Caco-2 (cell line): ENCODE measurements around the gene KCNJ11. TPM values are rescaled to one million over a fixed set of nuclear protein-coding genes. Genes with fewer than 3 reads are reported as not detected.
A peak's percentile ranks its signal among the peaks of the same experiment; 100 is the strongest.

Source experiments
- BruUV-seq: library from RNA; stranded (reverse); fragments of 400-500 nt; replicated peaks from 2 replicates; lab custom pipeline; 2021; lab: Mats Ljungman, UMichigan
- CTCF ChIA-PET: fragments of 300-600 bp; sonication (Branson Sonifier 250); formaldehyde crosslinking; loops from one replicate; lab custom pipeline; 2022; ENCODE audit warnings: antibody characterized with exemption; lab: Charles Lee
- POLR2A ChIA-PET: fragments of 300-600 bp; sonication (Branson Sonifier 250); formaldehyde crosslinking; loops from one replicate; lab custom pipeline; 2022; ENCODE audit warnings: antibody characterized with exemption; lab: Charles Lee
- DNase-seq, 2 experiments: peaks; one replicate each; pipeline versions ENCODE4 v3.0.0 to v3.0.0-alpha.2; 2020 to 2022
- H3K27me3 ChIP-seq: replicated peaks from 2 replicates; pipeline ENCODE4 v1.6.0; 2011; ENCODE audit warnings: low read length; ENCODE audit not compliant: control insufficient read depth, insufficient read depth
- H3K36me3 ChIP-seq: 2 replicates; pipeline ENCODE4 v1.5.1; 2011; ENCODE audit warnings: low read length; ENCODE audit not compliant: control insufficient read depth, insufficient read depth
- H3K4me1 ChIP-seq: fragments of 250-450 bp; sonication (Bioruptor Pico); 2 replicates; pipeline ENCODE4 v1.5.1; 2020; ENCODE audit warnings: mild to moderate bottlenecking
- H3K4me3 ChIP-seq: 2 replicates; pipeline ENCODE4 v1.5.1; 2011; ENCODE audit warnings: low read depth, mild to moderate bottlenecking, control low read depth, low read length
- H3K9me3 ChIP-seq: fragments of 250-450 bp; sonication (Bioruptor Pico); 2 replicates; pipeline ENCODE4 v1.5.1; 2020; ENCODE audit warnings: mild to moderate bottlenecking, moderate library complexity
- H3K27ac Mint-ChIP-seq: one replicate; pipeline ENCODE4 v1.8.0; 2022; ENCODE audit warnings: mixed read lengths; ENCODE audit not compliant: unreplicated experiment
- H3K27me3 Mint-ChIP-seq: one replicate; pipeline ENCODE4 v1.8.0; 2022; ENCODE audit warnings: mixed read lengths; ENCODE audit not compliant: insufficient read depth, unreplicated experiment
- H3K36me3 Mint-ChIP-seq: one replicate; pipeline ENCODE4 v1.8.0; 2022; ENCODE audit warnings: mild to moderate bottlenecking, mixed read lengths; ENCODE audit not compliant: insufficient read depth, unreplicated experiment
- H3K4me1 Mint-ChIP-seq: one replicate; pipeline ENCODE4 v1.8.0; 2022; ENCODE audit warnings: low read depth, mixed read lengths; ENCODE audit not compliant: unreplicated experiment
- H3K4me3 Mint-ChIP-seq: one replicate; pipeline ENCODE4 v1.8.0; 2022; ENCODE audit warnings: mild to moderate bottlenecking, moderate library complexity, mixed read lengths; ENCODE audit not compliant: unreplicated experiment
- H3K9me3 Mint-ChIP-seq: one replicate; pipeline ENCODE4 v1.8.0; 2022; ENCODE audit warnings: mixed read lengths; ENCODE audit not compliant: unreplicated experiment
- intact Hi-C: fragments of 100-400 bp; cut with micrococcal nuclease; formaldehyde crosslinking; loops from one replicate; pipeline ENCODE4 v1.10.0; 2022; ENCODE audit not compliant: unreplicated experiment
- total RNA-seq: library from RNA; stranded (reverse); gene quantifications from 2 replicates; pipeline ENCODE4 v1.2.3, GENCODE V29; 2022
- TF ChIP-seq, protein P1 (sequence below), 2 experiments: fragments of 200-600 bp in 1 of 2; IDR thresholded peaks; 1 replicate in 1 of 2; 2 replicates in 1 of 2; pipeline versions ENCODE4 v1.5.1 to v1.8.0; 2011 to 2022; ENCODE audit warnings: antibody characterized with exemption in 1 of 2, control low read depth in 1 of 2, inconsistent platforms in 1 of 2, low read depth in 1 of 2, low read length in 1 of 2, mild to moderate bottlenecking in 1 of 2, moderate library complexity in 1 of 2; ENCODE audit not compliant: insufficient read depth in 1 of 2, severe bottlenecking in 1 of 2, unreplicated experiment in 1 of 2

Gene KCNJ11
- total RNA-seq, 1 experiment from 2014 or later, result 3.4 TPM

DNA sequence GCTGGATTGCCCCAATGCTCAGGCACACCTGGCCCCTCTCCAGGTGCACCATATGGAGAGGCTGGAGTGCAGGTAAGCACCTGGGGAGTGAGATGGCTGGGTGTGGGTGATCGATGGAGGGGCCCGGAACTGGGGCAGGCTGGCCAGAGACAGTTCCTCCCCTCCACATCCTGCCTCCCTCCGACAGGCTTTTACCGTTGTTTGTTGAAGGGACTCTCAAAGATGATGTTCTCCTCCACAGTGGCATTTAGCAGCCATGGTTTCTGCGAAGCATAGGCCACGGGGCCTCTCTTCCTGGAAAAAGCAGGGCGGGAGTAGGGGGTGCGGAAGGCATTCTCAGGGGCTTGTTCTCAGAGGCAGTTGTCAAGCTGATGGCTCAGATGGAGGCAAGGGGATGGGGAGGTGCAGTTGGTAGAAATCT lies 25.9 kb upstream of the KCNJ11 start:
- H3K9me3 ChIP-seq, result no peaks in the 10 kb centered on the region
- POLR2A ChIA-PET, result no interaction called here
- Mint-ChIP-seq H3K27ac (no peak overlapping the region), H3K36me3 (no peaks in the 10 kb centered on the region), H3K4me1 (peaks cover 5% of the 10 kb centered on the region), H3K9me3 (no peaks in the 10 kb centered on the region), H3K27me3 (peaks cover 32% of the 10 kb centered on the region), H3K4me3 (no peak overlapping the region)
- CTCF ChIA-PET, result interaction anchor here (0.6 kb wide), 1 partner anchor 56 kb away, joined by 3 read pairs; no protein-coding TSS in a partner anchor
- no TSS peak for BruUV-seq
- H3K4me3 ChIP-seq, result no peak overlapping the region
- no peaks in the 10 kb centered on the region for H3K4me1 ChIP-seq
- H3K27me3 ChIP-seq, result no peaks in the 10 kb centered on the region
- H3K36me3 ChIP-seq, result no peaks in the 10 kb centered on the region
- intact Hi-C loops, result no loop called here
- DNase-seq, result no peak
- TF ChIP-seq, protein P1, sequence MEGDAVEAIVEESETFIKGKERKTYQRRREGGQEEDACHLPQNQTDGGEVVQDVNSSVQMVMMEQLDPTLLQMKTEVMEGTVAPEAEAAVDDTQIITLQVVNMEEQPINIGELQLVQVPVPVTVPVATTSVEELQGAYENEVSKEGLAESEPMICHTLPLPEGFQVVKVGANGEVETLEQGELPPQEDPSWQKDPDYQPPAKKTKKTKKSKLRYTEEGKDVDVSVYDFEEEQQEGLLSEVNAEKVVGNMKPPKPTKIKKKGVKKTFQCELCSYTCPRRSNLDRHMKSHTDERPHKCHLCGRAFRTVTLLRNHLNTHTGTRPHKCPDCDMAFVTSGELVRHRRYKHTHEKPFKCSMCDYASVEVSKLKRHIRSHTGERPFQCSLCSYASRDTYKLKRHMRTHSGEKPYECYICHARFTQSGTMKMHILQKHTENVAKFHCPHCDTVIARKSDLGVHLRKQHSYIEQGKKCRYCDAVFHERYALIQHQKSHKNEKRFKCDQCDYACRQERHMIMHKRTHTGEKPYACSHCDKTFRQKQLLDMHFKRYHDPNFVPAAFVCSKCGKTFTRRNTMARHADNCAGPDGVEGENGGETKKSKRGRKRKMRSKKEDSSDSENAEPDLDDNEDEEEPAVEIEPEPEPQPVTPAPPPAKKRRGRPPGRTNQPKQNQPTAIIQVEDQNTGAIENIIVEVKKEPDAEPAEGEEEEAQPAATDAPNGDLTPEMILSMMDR (IDR thresholded peaks at IDR 0.05; ENCODE audit: insufficient read depth in 1 of 2, low read depth in 1 of 2, low read length in 1 of 2, severe bottlenecking in 1 of 2, unreplicated experiment in 1 of 2), result no peak

DNA sequence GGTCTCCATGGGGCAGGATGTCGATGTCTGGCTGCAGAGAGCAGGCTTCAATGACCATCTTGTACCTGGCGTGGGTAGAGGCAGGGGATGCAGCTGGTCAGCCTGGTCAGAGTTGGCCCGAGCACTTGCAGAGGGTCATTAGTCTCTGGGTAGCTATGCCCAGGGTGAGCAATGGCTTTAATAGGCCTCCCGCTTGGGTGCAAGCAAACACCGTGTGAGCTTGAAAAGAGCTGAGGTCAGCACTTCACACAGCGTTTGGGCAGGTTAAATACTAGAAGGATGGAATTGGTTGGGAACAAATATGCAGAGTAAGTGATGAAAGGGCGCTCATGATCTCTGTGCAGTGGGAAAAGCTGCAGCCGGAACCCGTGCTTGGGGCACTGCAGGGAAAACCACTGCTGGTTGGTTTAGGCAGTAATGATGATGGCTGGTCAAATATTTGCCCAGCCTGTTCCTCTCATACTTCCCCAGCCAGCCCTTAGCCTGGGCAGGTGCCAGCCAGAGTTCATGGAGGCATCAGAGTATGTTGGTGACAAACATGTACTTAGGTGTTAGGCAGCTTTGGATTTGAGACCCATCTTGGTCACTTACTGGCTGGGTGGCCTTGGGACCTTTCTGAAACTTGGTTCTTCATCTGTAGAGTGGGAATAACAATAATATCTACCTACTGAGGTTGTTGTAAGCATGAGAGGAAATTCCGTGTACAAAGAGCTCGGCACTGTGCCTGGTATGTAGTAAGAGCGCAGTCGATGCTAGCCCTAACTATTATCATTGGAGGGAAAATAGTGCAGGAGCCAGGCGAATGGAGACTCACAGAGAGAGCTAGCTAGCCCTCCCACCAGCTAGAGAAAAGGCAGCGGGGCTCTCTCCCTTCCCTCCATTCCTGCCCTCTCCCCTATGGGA lies 25.2 kb upstream of the KCNJ11 start:
- no peak for DNase-seq
- no peaks in the 10 kb centered on the region for H3K4me1 ChIP-seq
- peaks cover 25% of the 10 kb centered on the region for H3K27me3 Mint-ChIP-seq
- intact Hi-C loops, result no loop called here
- POLR2A ChIA-PET, result no interaction called here
- H3K4me3 Mint-ChIP-seq, result no peak overlapping the region
- BruUV-seq, result no TSS peak
- CTCF ChIA-PET, result interaction anchor here (0.6 to 1.4 kb wide), 4 partner anchors 17 to 80 kb away, joined by 3 to 4 read pairs (median 4); no protein-coding TSS in a partner anchor
- H3K4me1 Mint-ChIP-seq, result peaks cover 4% of the 10 kb centered on the region
- H3K27ac Mint-ChIP-seq, result no peak overlapping the region
- H3K36me3 Mint-ChIP-seq, result no peaks in the 10 kb centered on the region
- no peaks in the 10 kb centered on the region for H3K9me3 ChIP-seq
- no peak overlapping the region for H3K4me3 ChIP-seq
- H3K36me3 ChIP-seq, result no peaks in the 10 kb centered on the region
- no peaks in the 10 kb centered on the region for H3K9me3 Mint-ChIP-seq
- no peaks in the 10 kb centered on the region for H3K27me3 ChIP-seq
- TF ChIP-seq, protein P1 (IDR thresholded peaks at IDR 0.05; ENCODE audit: insufficient read depth in 1 of 2, low read depth in 1 of 2, low read length in 1 of 2, severe bottlenecking in 1 of 2, unreplicated experiment in 1 of 2), result no peak

DNA sequence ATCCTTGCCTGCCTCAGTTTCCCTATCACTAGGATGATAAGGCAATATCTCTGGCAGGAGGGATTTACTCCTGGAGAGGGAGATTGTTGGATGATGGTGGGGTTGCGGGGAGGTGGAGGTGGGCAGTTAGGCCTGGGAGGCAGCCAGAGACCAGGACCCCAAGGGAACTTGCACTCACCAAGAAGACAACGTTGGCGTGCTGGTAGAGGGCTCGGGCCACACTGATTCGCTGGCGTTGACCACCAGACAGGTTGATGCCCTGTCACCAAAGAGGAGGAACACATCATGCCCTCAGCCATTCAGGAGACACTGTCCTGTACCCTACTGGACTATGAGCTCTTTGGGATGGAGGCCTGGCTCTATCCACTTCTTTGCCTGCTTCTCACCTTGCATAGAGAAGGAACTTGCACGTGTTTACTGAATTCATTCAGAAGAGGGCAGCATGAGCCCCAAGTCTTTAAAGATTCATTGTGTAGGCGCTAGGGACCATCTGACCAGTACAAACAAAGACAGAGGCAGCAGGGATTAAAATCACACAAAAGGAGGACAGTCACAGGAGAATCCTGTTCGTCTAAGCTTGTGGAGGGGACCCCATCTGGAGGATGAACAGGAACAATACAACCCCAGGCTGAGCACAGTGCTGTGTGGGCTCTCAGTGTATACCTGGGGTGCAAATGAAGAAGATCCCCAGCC lies 24.2 kb upstream of the KCNJ11 start:
- Histone ChIP-seq H3K9me3 (no peaks in the 10 kb centered on the region), H3K4me1 (no peaks in the 10 kb centered on the region), H3K4me3 (no peak overlapping the region), H3K36me3 (no peaks in the 10 kb centered on the region), H3K27me3 (no peaks in the 10 kb centered on the region)
- DNase-seq, result peak in 1 of 2 experiments; percentile 14
- ChIA-PET POLR2A (no interaction called here), CTCF (interaction anchor here (0.7 to 1.4 kb wide), 2 partner anchors 61 to 81 kb away, joined by 3 to 4 read pairs; no protein-coding TSS in a partner anchor)
- H3K36me3 Mint-ChIP-seq, result no peaks in the 10 kb centered on the region
- H3K4me1 Mint-ChIP-seq, result no peaks in the 10 kb centered on the region
- peaks cover 19% of the 10 kb centered on the region for H3K27me3 Mint-ChIP-seq
- intact Hi-C loops, result loop anchor here (1.0 kb wide), 1 partner anchor 61 kb away; no protein-coding TSS in a partner anchor
- TF ChIP-seq, protein P1 (IDR thresholded peaks at IDR 0.05; ENCODE audit: insufficient read depth in 1 of 2, low read depth in 1 of 2, low read length in 1 of 2, severe bottlenecking in 1 of 2, unreplicated experiment in 1 of 2), result peak in 1 of 2 experiments; percentile 4
- H3K4me3 Mint-ChIP-seq, result no peak overlapping the region
- no peaks in the 10 kb centered on the region for H3K9me3 Mint-ChIP-seq
- no TSS peak for BruUV-seq
- H3K27ac Mint-ChIP-seq, result no peak overlapping the region
